C4-2B (cell line): ENCODE results near the gene SAMD13.

Source experiments
- CTCF ChIP-seq: fragments of 450-650 bp; conservative IDR thresholded peaks from 2 replicates; pipeline ENCODE4 v1.5.1; 2017; ENCODE audit warnings: mild to moderate bottlenecking
- ZFX ChIP-seq: fragments of 450-650 bp; IDR thresholded peaks from 2 replicates; pipeline ENCODE4 v1.6.1; 2017

GRCh38 chr1:84387480-84388163 is 86.1 kb downstream of the SAMD13 start:
- TF ChIP-seq CTCF (no peak), ZFX (0 out of 2 replicates have a peak, but pooled peaks have one; percentile 10)
